K562 (cell line): Measurements from ENCODE around the gene RUSC1. TPM values are rescaled to one million over a fixed set of nuclear protein-coding genes. Genes with fewer than 3 reads are reported as not detected.

ENCODE experiments used
- CBFA2T2 ChIP-seq: fragments of 450-650 bp; conservative IDR thresholded peaks from 2 replicates; pipeline ENCODE4 v1.6.1; 2017; ENCODE audit warnings: mild to moderate bottlenecking
- CBFB ChIP-seq: sonication (generic); formaldehyde crosslinking; IDR thresholded peaks from 2 replicates; pipeline ENCODE4 v1.4.0; 2020; ENCODE audit warnings: mild to moderate bottlenecking, missing genetic modification reagents
- DNMT1 ChIP-seq: fragments of 450-650 bp; IDR thresholded peaks from 2 replicates; pipeline ENCODE4 v1.6.1; 2016; ENCODE audit warnings: antibody characterized with exemption, mild to moderate bottlenecking
- ELF2 ChIP-seq: fragments of 250-450 bp; sonication (Bioruptor Pico); IDR thresholded peaks from 2 replicates; pipeline ENCODE4 v1.5.0; 2021; ENCODE audit warnings: mild to moderate bottlenecking
- GATAD2B ChIP-seq: fragments of 450-650 bp; IDR thresholded peaks from 2 replicates; pipeline ENCODE4 v1.6.1; 2017; ENCODE audit warnings: mild to moderate bottlenecking, borderline replicate concordance
- KAT7 ChIP-seq: sonication (generic); formaldehyde crosslinking; IDR thresholded peaks from 2 replicates; pipeline ENCODE4 v1.8.0; 2022; ENCODE audit warnings: missing genetic modification reagents, mild to moderate bottlenecking, borderline replicate concordance
- KLF13 ChIP-seq: fragments of 450-650 bp; IDR thresholded peaks from 2 replicates; pipeline ENCODE4 v1.6.1; 2016; ENCODE audit warnings: missing genetic modification characterization, low read depth, mild to moderate bottlenecking, missing compliant biosample characterization, moderate library complexity, borderline replicate concordance
- RBM22 ChIP-seq: fragments of 200-400 bp; formaldehyde crosslinking; IDR thresholded peaks from 2 replicates; pipeline ENCODE4 v1.6.1; 2018; ENCODE audit warnings: low read length, low read depth; ENCODE audit not compliant: poor library complexity, severe bottlenecking
- RFX7 ChIP-seq: fragments of 250-450 bp; sonication (Bioruptor Pico); IDR thresholded peaks from 2 replicates; pipeline ENCODE4 v1.5.1; 2021; ENCODE audit warnings: mild to moderate bottlenecking
- SLC30A9 ChIP-seq: fragments of 250-450 bp; sonication (Bioruptor Pico); IDR thresholded peaks from 2 replicates; pipeline ENCODE4 v1.8.0; 2022; ENCODE audit warnings: mild to moderate bottlenecking, moderate library complexity
- SRSF7 ChIP-seq: fragments of 200-400 bp; formaldehyde crosslinking; optimal IDR thresholded peaks from 2 replicates; pipeline ENCODE3; 2017; ENCODE audit warnings: mild to moderate bottlenecking, low read depth, low read length
- ZNF764 ChIP-seq: fragments of 250-450 bp; sonication (Bioruptor Pico); IDR thresholded peaks from 2 replicates; pipeline ENCODE4 v1.4.0; 2020; ENCODE audit warnings: low read depth, mild to moderate bottlenecking, moderate library complexity
- polyA plus RNA-seq, 8 experiments: library from polyadenylated mRNA; depleted of rRNA in 4 of 8; stranded (reverse) in 5 of 8; unstranded in 3 of 8; fragments of >200 nt; fragmentation: Nextera tagmentation in 2 of 8; fragmentation: Illumina TruSeq in 1 of 8; extraction: Ambion mirVana in 2 of 8; extraction: Trizol in 1 of 8; gene quantifications; 2 replicates each; pipeline versions ENCODE4 v1.2.1 to v1.2.3, GENCODE V29; 2011 to 2014; ENCODE audit warnings: inconsistent platforms in 1 of 8, missing spikeins in 1 of 8
- total RNA-seq, 7 experiments: library from RNA; depleted of rRNA in 6 of 7; stranded (reverse); fragments of >200 nt in 6 of 7; fragmentation: Illumina TruSeq in 2 of 7; extraction: Trizol in 2 of 7; gene quantifications; 2 replicates each; pipeline versions ENCODE4 v1.2.1 to v1.2.3, GENCODE V29; 2011 to 2021; ENCODE audit warnings: low replicate concordance in 1 of 7
- TF ChIP-seq, protein P1 (sequence below): fragments of 450-650 bp; formaldehyde crosslinking; IDR thresholded peaks from 2 replicates; pipeline ENCODE4 v1.4.0; 2020; ENCODE audit warnings: mild to moderate bottlenecking, mixed read lengths
- TF ChIP-seq, protein P2 (sequence below): fragments of 250-450 bp; sonication (Bioruptor Pico); IDR thresholded peaks from 2 replicates; pipeline ENCODE4 v1.5.0; 2021; ENCODE audit warnings: mild to moderate bottlenecking, borderline replicate concordance
- TF ChIP-seq, protein P3 (sequence below): fragments of 250-450 bp; sonication (Bioruptor Pico); IDR thresholded peaks from 2 replicates; pipeline ENCODE4 v1.4.0; 2020; ENCODE audit warnings: mild to moderate bottlenecking, moderate library complexity
- TF ChIP-seq, protein P4 (sequence below), 3 experiments: fragments of 200-800 bp in 1 of 3; fragments of 250-450 bp in 1 of 3; fragments of 450-650 bp in 1 of 3; sonication (Bioruptor Pico) in 1 of 3; sonication (Bioruptor generic) in 1 of 3; formaldehyde crosslinking in 1 of 3; IDR thresholded peaks; 2 replicates each; pipeline versions ENCODE4 v1.6.1 to v1.8.0; 2016 to 2022; ENCODE audit warnings: mild to moderate bottlenecking in 2 of 3, missing genetic modification characterization in 2 of 3, missing compliant biosample characterization in 1 of 3, moderate library complexity in 1 of 3

The RUSC1 gene
- total and polyA plus RNA-seq, 9 of the 15 experiments (the other 6 are each of a cell fraction or from before 2014, with no cell fraction given) = 5.7 to 68.3 (median 33.6) TPM

DNA sequence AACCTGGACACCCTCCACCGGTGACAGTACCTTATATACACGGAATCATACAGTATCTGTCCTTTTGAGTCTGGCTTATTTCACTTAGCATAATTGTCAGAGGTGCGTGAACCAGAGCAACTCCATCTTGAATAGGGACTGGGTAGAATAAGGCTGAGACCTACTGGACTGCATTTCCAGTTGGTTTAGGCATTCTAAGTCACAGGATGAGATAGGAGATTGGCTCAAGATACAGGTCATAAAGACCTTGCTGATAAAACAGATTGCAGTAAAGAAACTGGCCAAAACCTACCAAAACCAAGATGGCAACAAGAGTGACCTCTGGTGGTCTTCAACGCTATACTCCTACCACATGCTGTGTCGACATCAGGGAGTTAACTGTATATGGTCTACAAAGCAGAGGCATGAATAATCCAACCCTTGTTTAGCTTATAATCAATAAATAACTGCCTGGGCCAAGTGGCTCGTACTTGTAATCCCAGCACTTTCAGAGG lies 13.4 kb upstream of the RUSC1 start (continued):
- TF ChIP-seq DNMT1 (no peak), KAT7 (no peak), CBFA2T2 (no peak), ZNF764 (CRISPR knock-in tag) (no peak), RBM22 (no peak), ELF2 (CRISPR knock-in tag) (peak; percentile 39; the same call in 1 of the 2 replicates), GATAD2B (no peak), CBFB (CRISPR knock-in tag) (no peak), KLF13 (tag) (peak; percentile 92), RFX7 (CRISPR knock-in tag) (peak; percentile 92), SLC30A9 (CRISPR knock-in tag) (no peak), SRSF7 (no peak)
- TF ChIP-seq, protein P1, sequence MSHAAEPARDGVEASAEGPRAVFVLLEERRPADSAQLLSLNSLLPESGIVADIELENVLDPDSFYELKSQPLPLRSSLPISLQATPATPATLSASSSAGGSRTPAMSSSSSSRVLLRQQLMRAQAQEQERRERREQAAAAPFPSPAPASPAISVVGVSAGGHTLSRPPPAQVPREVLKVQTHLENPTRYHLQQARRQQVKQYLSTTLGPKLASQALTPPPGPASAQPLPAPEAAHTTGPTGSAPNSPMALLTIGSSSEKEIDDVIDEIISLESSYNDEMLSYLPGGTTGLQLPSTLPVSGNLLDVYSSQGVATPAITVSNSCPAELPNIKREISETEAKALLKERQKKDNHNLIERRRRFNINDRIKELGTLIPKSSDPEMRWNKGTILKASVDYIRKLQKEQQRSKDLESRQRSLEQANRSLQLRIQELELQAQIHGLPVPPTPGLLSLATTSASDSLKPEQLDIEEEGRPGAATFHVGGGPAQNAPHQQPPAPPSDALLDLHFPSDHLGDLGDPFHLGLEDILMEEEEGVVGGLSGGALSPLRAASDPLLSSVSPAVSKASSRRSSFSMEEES = no peak
- TF ChIP-seq, protein P2, sequence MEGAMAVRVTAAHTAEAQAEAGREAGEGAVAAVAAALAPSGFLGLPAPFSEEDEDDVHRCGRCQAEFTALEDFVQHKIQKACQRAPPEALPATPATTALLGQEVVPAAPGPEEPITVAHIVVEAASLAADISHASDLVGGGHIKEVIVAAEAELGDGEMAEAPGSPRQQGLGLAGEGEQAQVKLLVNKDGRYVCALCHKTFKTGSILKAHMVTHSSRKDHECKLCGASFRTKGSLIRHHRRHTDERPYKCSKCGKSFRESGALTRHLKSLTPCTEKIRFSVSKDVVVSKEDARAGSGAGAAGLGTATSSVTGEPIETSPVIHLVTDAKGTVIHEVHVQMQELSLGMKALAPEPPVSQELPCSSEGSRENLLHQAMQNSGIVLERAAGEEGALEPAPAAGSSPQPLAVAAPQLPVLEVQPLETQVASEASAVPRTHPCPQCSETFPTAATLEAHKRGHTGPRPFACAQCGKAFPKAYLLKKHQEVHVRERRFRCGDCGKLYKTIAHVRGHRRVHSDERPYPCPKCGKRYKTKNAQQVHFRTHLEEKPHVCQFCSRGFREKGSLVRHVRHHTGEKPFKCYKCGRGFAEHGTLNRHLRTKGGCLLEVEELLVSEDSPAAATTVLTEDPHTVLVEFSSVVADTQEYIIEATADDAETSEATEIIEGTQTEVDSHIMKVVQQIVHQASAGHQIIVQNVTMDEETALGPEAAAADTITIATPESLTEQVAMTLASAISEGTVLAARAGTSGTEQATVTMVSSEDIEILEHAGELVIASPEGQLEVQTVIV (CRISPR knock-in tag) = peak; percentile 84; the same call in 1 of the 2 replicates
- TF ChIP-seq, protein P3, sequence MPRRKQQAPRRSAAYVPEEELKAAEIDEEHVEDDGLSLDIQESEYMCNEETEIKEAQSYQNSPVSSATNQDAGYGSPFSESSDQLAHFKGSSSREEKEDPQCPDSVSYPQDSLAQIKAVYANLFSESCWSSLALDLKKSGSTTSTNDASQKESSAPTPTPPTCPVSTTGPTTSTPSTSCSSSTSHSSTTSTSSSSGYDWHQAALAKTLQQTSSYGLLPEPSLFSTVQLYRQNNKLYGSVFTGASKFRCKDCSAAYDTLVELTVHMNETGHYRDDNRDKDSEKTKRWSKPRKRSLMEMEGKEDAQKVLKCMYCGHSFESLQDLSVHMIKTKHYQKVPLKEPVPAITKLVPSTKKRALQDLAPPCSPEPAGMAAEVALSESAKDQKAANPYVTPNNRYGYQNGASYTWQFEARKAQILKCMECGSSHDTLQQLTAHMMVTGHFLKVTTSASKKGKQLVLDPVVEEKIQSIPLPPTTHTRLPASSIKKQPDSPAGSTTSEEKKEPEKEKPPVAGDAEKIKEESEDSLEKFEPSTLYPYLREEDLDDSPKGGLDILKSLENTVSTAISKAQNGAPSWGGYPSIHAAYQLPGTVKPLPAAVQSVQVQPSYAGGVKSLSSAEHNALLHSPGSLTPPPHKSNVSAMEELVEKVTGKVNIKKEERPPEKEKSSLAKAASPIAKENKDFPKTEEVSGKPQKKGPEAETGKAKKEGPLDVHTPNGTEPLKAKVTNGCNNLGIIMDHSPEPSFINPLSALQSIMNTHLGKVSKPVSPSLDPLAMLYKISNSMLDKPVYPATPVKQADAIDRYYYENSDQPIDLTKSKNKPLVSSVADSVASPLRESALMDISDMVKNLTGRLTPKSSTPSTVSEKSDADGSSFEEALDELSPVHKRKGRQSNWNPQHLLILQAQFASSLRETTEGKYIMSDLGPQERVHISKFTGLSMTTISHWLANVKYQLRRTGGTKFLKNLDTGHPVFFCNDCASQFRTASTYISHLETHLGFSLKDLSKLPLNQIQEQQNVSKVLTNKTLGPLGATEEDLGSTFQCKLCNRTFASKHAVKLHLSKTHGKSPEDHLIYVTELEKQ = peak; percentile 91
- TF ChIP-seq, protein P4, sequence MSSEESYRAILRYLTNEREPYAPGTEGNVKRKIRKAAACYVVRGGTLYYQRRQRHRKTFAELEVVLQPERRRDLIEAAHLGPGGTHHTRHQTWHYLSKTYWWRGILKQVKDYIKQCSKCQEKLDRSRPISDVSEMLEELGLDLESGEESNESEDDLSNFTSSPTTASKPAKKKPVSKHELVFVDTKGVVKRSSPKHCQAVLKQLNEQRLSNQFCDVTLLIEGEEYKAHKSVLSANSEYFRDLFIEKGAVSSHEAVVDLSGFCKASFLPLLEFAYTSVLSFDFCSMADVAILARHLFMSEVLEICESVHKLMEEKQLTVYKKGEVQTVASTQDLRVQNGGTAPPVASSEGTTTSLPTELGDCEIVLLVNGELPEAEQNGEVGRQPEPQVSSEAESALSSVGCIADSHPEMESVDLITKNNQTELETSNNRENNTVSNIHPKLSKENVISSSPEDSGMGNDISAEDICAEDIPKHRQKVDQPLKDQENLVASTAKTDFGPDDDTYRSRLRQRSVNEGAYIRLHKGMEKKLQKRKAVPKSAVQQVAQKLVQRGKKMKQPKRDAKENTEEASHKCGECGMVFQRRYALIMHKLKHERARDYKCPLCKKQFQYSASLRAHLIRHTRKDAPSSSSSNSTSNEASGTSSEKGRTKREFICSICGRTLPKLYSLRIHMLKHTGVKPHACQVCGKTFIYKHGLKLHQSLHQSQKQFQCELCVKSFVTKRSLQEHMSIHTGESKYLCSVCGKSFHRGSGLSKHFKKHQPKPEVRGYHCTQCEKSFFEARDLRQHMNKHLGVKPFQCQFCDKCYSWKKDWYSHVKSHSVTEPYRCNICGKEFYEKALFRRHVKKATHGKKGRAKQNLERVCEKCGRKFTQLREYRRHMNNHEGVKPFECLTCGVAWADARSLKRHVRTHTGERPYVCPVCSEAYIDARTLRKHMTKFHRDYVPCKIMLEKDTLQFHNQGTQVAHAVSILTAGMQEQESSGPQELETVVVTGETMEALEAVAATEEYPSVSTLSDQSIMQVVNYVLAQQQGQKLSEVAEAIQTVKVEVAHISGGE (CRISPR knock-in tag; IDR thresholded peaks at IDR 0.05) = peak in 1 of 3 experiments; percentile 66; a peak in 2 of 6 replicates
